ENCODE measurements around the gene SERAC1.

SERAC1 gene

DNA sequence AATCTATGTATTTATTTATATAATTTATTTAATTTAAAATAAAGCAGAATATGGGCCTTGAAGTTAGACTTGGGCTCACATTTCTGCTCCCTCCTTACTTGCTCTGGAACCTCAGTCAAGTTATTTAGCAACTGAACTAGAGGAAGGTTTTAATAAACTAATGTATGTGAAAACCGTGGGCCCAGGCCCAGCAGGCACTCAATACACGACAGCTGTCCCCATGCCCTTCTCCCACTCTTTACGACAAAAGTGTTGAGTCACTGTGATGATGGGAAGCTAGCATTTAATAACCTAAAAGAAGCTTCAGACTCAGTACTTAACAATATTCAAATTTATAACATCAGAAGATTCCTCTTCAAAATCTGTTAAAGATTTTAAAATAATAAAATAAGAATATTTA lies 46.7 kb downstream of the SERAC1 start:
- no peak for DNase-seq (ENCODE audit: low spot score)

DNA sequence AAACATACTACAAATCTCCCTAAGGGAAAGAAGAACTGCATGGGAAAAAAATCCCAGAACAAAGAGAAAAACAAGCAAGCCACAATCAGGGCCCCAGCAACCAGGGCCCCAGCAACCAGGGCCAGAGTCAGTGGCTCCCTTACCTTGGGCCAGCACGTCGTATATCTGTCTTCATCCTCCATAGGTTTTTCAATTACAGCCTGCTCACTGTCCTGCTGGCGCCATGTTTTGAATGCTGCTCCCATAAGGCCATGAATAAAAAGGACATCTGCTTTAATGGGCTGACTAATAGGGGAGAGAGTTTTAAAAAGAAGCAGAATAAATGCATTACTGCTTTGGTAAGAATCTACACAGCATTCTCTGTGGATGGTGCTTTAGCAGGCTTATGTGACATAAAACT lies 49.2 kb downstream of the SERAC1 start:
- DNase-seq (ENCODE audit: low spot score): no peak

DNA sequence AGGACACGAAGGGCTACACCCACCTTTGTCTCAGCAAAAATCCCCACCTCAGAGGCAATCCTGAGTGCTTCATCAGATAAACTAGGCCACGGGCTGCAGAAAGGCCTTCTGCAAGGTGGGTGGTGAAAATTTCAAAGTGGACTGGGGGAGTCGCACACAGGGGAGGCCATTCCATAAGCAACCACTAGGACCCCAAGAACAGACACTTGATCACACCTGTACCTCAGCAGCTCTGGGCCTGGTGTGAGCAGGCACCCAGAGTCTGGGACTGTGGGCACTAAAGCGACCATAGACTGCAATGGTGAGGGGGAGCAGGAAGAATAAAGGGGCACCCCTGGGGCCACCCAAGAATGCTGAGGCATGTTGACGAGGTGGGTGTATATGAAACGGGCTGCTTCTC lies 52.6 kb downstream of the SERAC1 start:
- DNase-seq (ENCODE audit: low spot score): no peak

DNA sequence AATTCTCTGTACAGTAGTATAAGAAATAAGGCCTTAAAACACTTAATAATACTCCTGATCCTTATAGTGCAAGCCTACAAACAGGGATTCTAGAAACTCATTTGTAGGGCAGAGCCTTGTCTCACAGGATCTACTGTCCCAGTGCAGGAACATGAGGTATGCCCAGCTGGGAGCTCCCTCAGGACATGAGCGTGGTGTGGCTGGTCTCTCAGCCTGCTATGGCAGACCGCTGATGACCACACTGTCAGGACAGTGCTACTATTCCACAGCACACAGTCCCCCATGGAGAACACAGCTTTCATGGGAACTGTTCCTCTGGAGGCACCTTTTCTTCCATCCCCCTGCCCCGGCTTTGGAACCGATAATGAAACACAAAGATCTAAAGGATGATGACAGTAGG lies 53.0 kb downstream of the SERAC1 start:
- DNase-seq (ENCODE audit: low spot score): no peak

DNA sequence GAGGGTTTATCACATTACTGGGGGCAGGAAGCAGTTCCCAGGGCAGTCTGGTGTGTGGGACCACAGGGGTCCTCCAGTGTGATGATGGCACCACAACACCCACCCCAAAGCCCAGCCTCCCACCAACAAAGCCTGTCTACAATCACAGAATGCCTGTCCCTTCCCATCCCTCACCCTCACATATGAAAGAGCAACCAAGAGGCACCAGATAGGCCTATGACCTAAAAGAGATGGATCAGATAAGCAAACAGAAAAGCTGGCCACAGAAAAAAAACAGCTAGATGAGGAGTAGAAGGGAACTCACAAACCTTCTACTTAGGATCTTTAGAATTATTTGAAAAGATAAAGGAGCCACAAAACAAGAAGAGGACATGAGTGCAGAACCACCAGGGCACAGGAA lies 54.3 kb downstream of the SERAC1 start:
- no peak for DNase-seq (ENCODE audit: low spot score)

DNA sequence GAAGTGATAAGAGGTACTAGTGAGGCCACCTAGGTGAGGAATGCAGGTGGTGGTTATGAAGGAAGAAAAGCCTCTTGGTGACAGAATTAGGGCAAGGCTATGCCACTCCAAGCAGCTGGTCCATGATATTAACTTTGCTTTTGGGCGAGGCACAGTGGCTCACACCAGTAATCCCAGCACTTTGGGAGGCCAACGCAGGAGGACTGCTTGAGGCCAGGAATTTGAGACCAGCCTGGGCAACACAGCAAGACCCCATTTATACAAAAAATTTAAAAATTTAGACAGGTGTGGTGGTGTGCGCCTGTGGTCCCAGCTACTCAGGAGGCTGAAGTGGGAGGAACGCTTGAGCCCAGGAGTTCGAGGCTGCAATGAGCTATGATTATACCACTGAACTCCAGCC lies 56.1 kb downstream of the SERAC1 start:
- DNase-seq (ENCODE audit: low spot score): no peak

DNA sequence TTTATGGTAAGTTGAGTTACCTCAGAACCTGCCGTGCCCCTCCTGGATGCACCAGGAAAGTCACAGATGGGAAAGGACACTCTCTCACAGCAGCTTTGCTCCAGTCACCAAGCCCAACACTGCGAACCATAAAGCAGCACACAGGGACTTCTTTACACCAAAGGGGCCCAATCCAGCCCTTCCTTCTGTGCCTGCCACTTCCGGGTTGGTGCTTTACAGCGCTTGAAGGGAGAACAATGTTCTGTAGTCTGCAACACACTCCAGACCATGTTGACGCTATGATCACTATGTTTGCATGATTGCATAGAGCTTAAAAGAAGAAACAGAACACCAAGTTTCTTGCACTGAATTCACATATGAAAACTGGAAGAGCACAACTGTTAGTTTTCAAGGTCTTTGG lies 57.1 kb downstream of the SERAC1 start:
- no peak for DNase-seq (ENCODE audit: low spot score)

DNA sequence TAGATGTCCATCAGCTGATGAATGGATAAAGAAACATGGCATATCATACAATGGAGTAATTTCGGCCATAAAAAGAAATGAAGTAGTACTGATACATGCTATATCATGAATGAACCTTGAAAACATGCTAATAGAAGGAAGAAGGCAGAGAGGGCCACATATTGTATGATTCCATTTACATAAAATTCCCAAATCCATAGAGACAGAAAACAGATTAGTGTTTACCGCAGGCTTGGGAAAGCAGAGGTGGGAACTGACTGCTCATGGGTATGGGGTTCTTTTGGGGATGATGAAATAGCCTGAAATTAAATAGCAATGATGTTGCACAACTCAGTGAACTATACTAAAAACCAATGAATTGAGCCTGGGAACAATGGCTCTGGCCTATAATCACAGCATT lies 58.3 kb downstream of the SERAC1 start:
- no peak for DNase-seq (ENCODE audit: low spot score)

DNA sequence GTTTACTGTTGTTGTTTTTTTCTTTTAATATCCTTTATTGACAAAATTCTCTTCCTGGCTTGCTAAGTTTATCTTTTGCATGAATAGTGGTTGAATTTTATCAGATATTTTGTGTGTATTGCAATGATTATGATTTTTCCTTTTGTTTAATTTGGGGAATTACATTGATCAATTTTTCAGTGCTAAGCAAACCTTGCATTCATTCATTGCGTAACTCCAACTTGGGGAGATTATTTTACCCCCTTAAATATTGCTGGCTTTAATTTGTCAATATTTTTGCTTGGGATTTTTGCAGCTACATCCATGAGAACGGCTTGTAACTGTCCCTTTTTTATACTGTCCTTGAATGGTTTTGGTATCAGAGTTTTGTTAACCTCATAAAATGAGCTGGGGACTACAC lies 63.4 kb downstream of the SERAC1 start:
- no peak for DNase-seq (ENCODE audit: low spot score)

DNA sequence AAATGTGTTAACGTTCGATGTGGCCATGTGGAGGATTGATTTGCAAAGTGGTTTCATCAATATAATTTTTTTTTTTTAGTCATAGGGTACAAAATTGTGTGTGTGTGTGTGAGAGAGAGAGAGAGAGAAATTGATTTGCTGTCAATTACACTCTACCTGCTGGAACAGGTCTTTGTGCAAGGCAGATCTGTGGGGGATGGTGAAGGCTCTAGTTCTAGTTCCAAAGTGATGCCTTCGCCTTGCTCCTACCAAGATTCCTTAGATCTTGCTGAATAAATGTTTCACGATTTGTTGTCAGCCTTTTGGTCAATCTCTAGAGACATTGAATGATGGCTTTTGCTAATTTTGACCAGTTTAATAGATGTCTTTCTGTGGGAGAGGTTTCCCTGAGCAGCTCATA lies 64.8 kb downstream of the SERAC1 start:
- no peak for DNase-seq (ENCODE audit: low spot score)

DNA sequence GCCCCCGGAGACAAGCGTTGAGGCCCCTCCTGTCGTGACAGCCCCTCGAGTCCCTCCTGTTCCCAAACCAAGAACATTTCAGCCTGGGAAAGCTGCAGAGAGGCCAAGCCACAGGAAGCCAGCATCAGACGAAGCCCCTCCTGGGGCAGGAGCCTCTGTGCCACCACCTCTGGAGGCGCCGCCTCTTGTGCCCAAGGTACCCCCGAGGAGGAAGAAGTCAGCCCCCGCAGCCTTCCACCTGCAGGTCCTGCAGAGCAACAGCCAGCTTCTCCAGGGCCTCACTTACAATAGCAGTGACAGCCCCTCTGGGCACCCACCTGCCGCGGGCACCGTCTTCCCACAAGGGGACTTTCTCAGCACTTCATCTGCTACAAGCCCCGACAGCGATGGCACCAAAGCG lies 72.4 kb downstream of the SERAC1 start:
- DNase-seq (ENCODE audit: low spot score): no peak

DNA sequence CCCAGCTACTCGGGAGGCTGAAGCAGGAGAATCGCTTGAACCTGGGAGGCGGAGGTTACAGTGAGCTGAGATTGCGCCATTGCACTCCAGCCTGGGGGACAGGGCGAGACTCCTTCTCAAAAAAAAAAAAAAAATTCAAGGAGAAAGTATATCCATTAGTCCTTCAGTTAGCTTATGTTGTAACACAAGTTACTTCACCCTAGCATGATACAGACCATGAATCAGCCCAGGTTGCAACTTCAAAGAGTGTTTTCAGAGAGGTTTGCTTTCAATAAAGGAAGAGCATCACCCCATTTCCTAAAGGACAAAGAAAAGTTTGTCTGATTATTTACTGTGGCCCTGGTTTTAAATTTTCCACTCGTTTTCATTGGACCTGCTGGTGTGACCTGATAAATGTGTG lies 73.0 kb downstream of the SERAC1 start:
- DNase-seq (ENCODE audit: low spot score): no peak

DNA sequence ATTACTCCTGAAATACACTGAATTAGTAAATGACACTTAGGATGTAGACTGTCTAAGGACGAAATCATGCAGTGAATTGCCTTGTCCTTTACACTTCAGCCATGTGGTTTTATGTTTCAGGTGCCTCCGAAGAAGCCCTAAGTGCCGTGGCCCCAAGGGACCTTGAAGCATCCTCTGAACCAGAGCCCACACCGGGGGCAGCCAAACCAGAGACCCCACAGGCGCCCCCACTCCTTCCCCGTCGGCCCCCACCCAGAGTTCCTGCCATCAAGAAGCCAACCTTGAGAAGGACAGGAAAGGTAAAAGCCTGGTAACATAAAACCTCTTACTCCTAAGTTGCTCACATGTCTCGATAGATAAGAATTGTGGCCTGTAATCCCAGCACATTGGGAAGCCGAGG lies 75.3 kb downstream of the SERAC1 start:
- no peak for DNase-seq (ENCODE audit: low spot score)

DNA sequence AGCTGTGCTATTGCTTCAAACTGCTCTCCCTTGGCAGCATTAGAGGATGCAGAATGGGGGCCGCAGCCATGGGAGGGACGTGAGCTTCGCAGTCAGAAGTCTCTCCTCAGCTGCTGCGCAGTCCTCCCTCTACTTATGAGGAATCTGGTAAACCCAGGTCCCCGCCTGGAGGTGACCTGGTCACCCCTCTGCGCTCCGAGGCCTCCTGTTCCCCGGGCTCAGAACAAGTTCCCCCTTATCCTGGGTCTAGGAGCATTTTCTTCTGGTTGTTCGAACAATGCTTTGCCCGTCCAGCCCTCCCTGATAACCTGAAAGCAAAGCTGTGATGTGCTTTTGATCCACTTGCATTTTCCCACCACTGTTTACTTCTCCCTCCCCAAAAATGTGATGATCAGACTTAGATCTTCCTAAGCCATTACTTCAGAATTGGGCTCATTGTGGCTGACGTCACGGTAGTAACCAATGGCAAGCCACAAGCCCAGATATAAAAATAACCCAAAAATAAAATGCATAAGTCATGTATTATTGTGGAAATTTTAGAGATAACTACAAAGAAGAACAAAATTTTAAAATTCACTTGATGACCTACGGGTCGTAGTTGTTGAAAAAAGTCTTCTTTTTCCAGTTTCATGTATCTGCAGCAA lies 80.7 kb downstream of the SERAC1 start:
- DNase-seq (ENCODE audit: low spot score): no peak

DNA sequence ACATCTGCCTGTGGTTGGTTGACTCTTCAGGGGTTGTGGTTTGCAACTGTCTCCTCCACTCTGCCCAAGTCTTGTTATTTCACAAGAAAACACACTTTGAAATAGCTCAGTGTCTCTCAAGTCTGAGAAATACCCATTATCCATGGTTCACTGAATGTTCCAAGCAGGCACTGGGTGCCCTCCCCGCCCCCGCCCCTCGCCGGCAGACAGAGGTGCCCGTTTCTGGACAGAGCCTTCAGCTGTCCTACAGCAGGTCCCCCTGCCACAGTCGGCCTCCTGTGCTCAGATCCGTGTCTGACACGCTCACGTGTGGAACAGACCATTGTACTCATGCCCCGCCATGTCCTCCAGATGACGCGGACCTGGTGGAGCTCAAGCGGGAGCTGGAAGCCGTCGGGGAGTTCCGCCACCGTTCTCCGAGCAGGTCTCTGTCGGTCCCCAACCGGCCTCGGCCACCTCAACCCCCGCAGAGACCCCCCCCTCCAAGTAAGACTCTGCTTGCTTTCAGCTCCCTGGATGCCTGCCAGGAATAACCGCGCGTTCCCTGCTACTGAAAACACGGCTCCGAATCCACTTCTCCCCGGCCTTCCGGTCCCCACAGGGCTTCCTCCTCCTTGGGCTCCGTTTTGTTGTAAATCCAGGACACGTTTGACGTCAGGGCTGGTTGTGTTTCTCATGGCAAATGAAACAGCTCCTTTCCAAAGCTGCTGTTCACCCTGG lies 81.4 kb downstream of the SERAC1 start:
- DNase-seq (ENCODE audit: low spot score): no peak

DNA sequence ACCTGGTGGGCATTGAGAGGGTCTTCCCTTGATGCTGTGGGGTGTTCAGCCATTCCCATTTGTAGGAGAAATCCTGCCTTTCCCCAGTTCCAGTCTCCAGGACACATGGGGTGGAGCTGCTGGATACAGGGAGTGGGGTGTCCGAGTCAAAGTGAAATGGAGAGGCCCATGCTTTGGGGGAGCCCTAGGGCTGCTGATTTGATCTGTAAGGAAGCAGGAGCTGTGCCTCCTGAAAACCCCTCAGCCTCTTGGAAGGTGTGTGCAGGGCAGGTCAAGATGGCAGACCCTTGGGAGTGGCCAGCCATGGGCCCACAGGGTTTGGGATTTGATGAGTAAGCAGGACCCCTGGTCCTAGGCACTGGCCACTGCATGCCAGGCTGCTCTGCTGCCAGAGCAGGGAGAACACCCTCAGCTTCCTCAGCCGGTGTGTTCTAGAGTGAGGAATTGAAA lies 82.0 kb downstream of the SERAC1 start:
- DNase-seq (ENCODE audit: low spot score): no peak

DNA sequence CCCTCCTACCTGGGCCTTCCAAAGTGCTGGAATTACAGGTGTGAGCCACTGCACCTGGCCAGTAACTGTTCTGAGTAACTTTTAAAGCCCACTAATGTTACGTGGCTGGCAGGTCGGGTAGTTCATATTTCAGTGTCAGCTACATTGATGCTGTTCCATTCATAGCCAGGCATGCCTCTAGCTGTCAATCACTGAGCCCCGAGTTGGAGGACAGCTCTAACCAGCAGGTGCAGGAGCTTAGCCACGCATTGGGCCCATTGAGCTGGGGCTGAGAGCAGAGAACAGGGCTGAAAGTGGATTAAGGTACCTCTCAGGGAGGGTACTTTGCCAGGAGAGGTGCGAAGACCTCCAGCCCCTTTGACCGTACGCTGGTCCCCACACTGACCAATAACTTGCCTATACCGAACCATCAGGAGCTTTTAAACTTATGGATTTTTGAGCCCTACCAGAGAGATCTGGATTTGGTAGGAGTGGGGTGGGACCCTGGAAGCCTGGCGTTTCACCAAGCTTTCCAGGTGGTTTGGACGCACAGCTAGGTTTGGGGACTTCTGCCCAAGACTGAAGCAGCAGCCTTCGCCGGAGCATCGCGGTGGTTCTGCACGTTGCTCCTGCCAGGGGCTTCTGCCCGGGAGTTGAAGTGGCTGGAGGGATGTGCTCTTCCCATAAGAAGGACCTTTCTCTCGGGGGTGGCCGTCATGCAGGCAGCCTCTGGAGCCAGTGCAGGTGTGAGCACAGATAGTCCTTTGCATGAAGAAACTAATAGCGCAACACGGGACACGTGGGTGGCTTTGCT lies 82.6 kb downstream of the SERAC1 start:
- DNase-seq (ENCODE audit: low spot score): no peak

DNA sequence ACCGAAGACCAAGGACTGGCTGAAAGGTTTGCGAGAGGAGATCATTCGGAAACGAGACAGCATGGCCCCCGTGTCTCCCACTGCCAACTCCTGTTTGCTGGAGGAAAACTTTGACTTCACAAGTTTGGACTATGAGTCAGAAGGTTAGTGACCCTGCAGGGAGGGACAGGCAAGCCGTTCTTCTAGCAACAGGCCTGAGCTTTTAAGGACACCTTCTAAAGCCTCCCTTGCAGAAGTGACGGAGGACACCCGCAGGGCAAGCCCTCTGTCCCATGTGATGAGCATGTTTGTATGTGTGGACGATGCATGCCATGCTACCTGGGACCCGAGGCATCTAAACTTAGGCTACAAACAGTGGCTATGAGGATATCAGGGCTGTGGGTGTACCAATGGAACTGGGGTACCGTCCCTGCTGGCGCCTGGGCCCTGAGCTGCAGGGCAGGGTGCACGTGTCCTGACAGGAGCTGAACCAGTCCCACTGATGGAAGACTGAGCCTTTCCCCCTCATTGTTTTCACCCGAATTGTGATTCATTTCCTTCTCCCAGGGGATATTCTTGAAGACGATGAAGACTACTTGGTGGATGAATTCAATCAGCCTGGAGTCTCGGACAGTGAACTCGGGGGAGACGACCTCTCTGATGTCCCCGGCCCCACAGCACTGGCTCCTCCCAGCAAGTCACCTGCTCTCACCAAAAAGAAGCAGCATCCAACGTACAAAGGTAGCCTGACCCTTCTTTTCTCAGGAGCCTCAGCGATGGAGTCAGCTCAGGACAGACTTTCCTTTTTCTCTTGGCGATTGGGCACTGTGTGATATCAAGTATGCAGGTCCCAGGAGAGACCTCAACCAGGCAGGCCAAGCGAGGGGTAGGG lies 84.4 kb downstream of the SERAC1 start:
- DNase-seq (ENCODE audit: low spot score): no peak

DNA sequence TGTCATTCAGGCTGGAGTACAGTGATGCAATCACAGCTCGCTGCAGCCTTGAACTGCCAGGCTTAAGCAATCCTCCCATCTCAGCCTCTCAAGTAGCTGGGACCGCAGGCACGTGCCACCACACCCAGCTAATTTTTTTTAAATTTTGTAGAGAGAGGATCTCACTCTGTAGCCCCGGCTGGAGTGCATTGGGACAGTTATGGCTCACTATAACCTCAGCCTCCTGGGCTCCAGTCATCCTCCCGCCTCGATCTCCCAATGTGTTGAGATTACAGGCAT lies 86.5 kb downstream of the SERAC1 start:
- DNase-seq (ENCODE audit: low spot score): no peak

DNA sequence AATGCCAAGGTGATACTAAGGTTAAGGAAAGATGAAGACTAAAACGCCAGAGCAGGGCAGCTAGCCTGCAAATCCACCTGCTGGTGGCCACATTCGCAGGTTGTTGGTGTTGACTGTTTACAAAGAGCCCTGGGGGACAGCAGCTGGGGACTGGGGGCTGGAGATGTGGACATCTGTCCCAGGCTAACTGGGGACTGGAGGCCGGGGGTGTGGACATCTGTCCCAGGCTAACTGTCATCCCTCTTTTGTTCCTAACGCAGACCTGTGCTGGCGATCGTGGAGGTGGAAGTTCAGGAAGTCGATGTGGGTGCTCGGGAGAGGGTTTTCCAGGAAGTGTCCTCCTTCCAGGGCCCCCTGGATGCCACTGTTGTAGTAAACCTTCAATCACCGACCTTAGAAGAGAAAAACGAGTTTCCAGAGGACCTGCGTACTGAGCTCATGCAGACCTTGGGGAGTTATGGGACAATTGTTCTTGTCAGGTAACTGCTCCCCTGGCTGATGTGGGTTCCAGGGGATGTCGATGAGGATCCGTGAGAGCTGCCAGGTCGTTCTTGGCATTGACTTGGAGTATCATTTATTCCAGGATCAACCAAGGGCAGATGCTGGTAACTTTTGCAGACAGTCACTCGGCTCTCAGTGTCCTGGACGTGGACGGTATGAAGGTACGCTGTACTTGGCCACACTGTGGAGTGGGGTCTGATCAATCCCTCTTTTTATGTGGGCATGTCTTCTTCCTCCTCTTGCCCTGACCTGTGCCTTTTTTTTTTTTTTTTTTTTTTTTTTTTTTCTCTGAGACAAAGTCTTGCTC lies 87.0 kb downstream of the SERAC1 start:
- DNase-seq (ENCODE audit: low spot score): no peak

DNA sequence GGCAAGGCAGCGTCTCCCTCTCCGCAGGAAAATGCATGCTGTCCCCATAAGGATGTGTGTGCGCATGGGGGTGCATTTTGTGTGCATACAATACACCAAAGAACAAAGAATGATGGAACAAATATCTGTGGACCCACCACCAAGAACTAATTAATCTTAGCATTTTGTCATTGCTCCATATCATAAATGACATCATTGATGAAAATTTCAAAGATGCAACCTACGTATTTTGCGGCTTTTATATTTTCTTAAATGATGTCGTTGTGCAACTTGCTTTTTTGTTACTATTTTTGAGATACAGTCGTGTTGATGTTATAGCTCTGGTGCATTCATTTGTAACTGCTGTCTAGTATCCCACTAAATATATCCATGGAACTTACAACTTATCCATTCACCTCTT lies 89.7 kb downstream of the SERAC1 start:
- no peak for DNase-seq (ENCODE audit: low spot score)

DNA sequence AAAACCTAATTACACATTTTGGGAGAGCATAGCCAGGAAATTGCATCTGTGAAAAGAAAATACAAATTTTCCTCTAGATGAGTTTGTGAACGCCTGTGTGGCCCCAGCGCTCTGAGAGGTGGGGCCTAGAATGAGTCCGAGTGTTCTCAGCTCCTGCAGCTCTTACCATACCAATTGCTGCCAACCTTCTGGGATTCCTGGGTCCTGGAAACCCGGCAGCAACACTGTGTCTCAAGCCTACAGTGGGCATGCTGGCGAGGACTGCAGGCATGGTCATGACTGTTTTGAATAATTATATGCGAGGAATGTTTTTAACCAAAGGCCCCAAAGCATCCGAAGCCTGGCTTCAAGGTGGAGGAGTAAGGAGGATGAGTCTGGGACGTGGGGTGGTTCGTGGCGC lies 90.4 kb downstream of the SERAC1 start:
- no peak for DNase-seq (ENCODE audit: low spot score)
